ENCODE measurements around the gene LHFPL5. TPM values are rescaled to one million over a fixed set of nuclear protein-coding genes. Genes with fewer than 3 reads are reported as not detected.

Gene LHFPL5
- total and polyA plus RNA-seq, 2 experiments from 2014 or later, result not detected

DNA sequence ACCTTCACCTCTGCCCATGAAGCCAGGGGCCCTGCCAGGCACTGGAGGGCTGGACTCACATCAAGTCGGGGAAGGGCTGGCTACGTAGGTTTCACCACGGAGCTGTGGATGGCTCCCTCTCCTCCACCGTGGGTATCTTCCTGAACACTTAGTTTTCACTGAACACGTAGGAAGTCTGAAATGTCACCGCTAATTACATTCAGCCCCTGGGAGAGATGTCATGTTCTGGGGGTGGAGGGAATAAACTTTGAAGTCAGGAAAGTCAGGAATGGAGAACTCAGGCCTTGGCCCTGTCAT, 6.5 kb downstream of the LHFPL5 start:
- peaks cover 7% of the 10 kb centered on the region for H3K4me1 Mint-ChIP-seq
- H3K27ac Mint-ChIP-seq, result no peak overlapping the region
- ATAC-seq (no peak), DNase-seq (ENCODE audit: low spot score) (no peak)
- no peak overlapping the region for H3K4me3 Mint-ChIP-seq
- H3K27ac ChIP-seq (ENCODE audit: low read depth), result no peak overlapping the region
- H3F3A ChIP-seq (replicated peaks; ENCODE audit: low read depth), result no peaks in the 10 kb centered on the region
- H3K4me3 ChIP-seq, result no peak overlapping the region
- H2AFZ ChIP-seq, result 0 out of 2 replicates have a peak overlapping the region, but pooled peaks have one; percentile 38
- no peaks in the 10 kb centered on the region for H3K79me2 ChIP-seq (replicated peaks; ENCODE audit: insufficient read depth)
- H3K4me1 ChIP-seq (ENCODE audit: insufficient read depth), result peaks cover 5% of the 10 kb centered on the region; the same call in 1 of the 2 replicates
- H3K36me3 ChIP-seq (ENCODE audit: insufficient read depth), result 0 out of 2 replicates have a peak, but pooled peaks cover 1% of the 10 kb centered on the region
- no peaks in the 10 kb centered on the region; the same call in 2 of the 3 replicates for H3K36me3 Mint-ChIP-seq (ENCODE audit: low read depth)
- H3K9me3 Mint-ChIP-seq, result peaks cover 4% of the 10 kb centered on the region; the same call in 2 of the 3 replicates
- no peaks in the 10 kb centered on the region for H3K27me3 Mint-ChIP-seq (ENCODE audit: insufficient read depth, low read depth, poor library complexity)
- H3K27me3 ChIP-seq (ENCODE audit: insufficient read depth), result no peaks in the 10 kb centered on the region
- no peaks in the 10 kb centered on the region for H3K9me2 ChIP-seq (ENCODE audit: insufficient read depth)
- no peak for TF ChIP-seq STAT1 (IDR thresholded peaks at IDR 0.05; ENCODE audit: unreplicated experiment)
- TF ChIP-seq EZH2phosphoT487 (IDR thresholded peaks at IDR 0.05; ENCODE audit: unreplicated experiment), result no peak
- TF ChIP-seq CREB1 (CRISPR knock-in tag; IDR thresholded peaks at IDR 0.05; ENCODE audit: low read depth), result no peak
- TF ChIP-seq, protein P1, sequence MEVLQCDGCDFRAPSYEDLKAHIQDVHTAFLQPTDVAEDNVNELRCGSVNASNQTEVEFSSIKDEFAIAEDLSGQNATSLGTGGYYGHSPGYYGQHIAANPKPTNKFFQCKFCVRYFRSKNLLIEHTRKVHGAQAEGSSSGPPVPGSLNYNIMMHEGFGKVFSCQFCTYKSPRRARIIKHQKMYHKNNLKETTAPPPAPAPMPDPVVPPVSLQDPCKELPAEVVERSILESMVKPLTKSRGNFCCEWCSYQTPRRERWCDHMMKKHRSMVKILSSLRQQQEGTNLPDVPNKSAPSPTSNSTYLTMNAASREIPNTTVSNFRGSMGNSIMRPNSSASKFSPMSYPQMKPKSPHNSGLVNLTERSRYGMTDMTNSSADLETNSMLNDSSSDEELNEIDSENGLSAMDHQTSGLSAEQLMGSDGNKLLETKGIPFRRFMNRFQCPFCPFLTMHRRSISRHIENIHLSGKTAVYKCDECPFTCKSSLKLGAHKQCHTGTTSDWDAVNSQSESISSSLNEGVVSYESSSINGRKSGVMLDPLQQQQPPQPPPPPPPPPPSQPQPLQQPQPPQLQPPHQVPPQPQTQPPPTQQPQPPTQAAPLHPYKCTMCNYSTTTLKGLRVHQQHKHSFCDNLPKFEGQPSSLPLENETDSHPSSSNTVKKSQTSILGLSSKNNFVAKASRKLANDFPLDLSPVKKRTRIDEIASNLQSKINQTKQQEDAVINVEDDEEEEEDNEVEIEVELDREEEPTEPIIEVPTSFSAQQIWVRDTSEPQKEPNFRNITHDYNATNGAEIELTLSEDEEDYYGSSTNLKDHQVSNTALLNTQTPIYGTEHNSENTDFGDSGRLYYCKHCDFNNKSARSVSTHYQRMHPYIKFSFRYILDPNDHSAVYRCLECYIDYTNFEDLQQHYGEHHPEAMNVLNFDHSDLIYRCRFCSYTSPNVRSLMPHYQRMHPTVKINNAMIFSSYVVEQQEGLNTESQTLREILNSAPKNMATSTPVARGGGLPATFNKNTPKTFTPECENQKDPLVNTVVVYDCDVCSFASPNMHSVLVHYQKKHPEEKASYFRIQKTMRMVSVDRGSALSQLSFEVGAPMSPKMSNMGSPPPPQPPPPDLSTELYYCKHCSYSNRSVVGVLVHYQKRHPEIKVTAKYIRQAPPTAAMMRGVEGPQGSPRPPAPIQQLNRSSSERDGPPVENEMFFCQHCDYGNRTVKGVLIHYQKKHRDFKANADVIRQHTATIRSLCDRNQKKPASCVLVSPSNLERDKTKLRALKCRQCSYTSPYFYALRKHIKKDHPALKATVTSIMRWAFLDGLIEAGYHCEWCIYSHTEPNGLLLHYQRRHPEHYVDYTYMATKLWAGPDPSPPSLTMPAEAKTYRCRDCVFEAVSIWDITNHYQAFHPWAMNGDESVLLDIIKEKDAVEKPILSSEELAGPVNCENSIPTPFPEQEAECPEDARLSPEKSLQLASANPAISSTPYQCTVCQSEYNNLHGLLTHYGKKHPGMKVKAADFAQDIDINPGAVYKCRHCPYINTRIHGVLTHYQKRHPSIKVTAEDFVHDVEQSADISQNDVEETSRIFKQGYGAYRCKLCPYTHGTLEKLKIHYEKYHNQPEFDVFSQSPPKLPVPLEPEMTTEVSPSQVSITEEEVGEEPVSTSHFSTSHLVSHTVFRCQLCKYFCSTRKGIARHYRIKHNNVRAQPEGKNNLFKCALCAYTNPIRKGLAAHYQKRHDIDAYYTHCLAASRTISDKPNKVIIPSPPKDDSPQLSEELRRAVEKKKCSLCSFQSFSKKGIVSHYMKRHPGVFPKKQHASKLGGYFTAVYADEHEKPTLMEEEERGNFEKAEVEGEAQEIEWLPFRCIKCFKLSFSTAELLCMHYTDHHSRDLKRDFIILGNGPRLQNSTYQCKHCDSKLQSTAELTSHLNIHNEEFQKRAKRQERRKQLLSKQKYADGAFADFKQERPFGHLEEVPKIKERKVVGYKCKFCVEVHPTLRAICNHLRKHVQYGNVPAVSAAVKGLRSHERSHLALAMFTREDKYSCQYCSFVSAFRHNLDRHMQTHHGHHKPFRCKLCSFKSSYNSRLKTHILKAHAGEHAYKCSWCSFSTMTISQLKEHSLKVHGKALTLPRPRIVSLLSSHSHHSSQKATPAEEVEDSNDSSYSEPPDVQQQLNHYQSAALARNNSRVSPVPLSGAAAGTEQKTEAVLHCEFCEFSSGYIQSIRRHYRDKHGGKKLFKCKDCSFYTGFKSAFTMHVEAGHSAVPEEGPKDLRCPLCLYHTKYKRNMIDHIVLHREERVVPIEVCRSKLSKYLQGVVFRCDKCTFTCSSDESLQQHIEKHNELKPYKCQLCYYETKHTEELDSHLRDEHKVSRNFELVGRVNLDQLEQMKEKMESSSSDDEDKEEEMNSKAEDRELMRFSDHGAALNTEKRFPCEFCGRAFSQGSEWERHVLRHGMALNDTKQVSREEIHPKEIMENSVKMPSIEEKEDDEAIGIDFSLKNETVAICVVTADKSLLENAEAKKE (CRISPR knock-in tag; IDR thresholded peaks at IDR 0.05), result no peak
- TF ChIP-seq NANOG (IDR thresholded peaks at IDR 0.05; ENCODE audit: borderline replicate concordance), result no peak
- no peak for TF ChIP-seq ZNF114 (CRISPR knock-in tag; IDR thresholded peaks at IDR 0.05)
- TF ChIP-seq, protein P2, sequence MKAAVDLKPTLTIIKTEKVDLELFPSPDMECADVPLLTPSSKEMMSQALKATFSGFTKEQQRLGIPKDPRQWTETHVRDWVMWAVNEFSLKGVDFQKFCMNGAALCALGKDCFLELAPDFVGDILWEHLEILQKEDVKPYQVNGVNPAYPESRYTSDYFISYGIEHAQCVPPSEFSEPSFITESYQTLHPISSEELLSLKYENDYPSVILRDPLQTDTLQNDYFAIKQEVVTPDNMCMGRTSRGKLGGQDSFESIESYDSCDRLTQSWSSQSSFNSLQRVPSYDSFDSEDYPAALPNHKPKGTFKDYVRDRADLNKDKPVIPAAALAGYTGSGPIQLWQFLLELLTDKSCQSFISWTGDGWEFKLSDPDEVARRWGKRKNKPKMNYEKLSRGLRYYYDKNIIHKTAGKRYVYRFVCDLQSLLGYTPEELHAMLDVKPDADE (IDR thresholded peaks at IDR 0.05), result no peak
- no peak for TF ChIP-seq JUNB (IDR thresholded peaks at IDR 0.05; ENCODE audit: unreplicated experiment)
- TF ChIP-seq ZNF331 (CRISPR knock-in tag; IDR thresholded peaks at IDR 0.05; ENCODE audit: low read depth), result no peak
- TF ChIP-seq, protein P3, sequence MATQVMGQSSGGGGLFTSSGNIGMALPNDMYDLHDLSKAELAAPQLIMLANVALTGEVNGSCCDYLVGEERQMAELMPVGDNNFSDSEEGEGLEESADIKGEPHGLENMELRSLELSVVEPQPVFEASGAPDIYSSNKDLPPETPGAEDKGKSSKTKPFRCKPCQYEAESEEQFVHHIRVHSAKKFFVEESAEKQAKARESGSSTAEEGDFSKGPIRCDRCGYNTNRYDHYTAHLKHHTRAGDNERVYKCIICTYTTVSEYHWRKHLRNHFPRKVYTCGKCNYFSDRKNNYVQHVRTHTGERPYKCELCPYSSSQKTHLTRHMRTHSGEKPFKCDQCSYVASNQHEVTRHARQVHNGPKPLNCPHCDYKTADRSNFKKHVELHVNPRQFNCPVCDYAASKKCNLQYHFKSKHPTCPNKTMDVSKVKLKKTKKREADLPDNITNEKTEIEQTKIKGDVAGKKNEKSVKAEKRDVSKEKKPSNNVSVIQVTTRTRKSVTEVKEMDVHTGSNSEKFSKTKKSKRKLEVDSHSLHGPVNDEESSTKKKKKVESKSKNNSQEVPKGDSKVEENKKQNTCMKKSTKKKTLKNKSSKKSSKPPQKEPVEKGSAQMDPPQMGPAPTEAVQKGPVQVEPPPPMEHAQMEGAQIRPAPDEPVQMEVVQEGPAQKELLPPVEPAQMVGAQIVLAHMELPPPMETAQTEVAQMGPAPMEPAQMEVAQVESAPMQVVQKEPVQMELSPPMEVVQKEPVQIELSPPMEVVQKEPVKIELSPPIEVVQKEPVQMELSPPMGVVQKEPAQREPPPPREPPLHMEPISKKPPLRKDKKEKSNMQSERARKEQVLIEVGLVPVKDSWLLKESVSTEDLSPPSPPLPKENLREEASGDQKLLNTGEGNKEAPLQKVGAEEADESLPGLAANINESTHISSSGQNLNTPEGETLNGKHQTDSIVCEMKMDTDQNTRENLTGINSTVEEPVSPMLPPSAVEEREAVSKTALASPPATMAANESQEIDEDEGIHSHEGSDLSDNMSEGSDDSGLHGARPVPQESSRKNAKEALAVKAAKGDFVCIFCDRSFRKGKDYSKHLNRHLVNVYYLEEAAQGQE (IDR thresholded peaks at IDR 0.05; ENCODE audit: unreplicated experiment), result no peak
- no peak for TF ChIP-seq EZH2 (IDR thresholded peaks at IDR 0.05; ENCODE audit: low read depth, unreplicated experiment)
- TF ChIP-seq POLR2AphosphoS5 (IDR thresholded peaks at IDR 0.05; ENCODE audit: low read depth), result no peak
- TF ChIP-seq, protein P4, sequence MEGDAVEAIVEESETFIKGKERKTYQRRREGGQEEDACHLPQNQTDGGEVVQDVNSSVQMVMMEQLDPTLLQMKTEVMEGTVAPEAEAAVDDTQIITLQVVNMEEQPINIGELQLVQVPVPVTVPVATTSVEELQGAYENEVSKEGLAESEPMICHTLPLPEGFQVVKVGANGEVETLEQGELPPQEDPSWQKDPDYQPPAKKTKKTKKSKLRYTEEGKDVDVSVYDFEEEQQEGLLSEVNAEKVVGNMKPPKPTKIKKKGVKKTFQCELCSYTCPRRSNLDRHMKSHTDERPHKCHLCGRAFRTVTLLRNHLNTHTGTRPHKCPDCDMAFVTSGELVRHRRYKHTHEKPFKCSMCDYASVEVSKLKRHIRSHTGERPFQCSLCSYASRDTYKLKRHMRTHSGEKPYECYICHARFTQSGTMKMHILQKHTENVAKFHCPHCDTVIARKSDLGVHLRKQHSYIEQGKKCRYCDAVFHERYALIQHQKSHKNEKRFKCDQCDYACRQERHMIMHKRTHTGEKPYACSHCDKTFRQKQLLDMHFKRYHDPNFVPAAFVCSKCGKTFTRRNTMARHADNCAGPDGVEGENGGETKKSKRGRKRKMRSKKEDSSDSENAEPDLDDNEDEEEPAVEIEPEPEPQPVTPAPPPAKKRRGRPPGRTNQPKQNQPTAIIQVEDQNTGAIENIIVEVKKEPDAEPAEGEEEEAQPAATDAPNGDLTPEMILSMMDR (conservative IDR thresholded peaks at IDR 0.05; ENCODE audit: low read depth in 2 of 2), result no peak
- H4K20me1 ChIP-seq (replicated peaks; ENCODE audit: insufficient read depth), result no peaks in the 10 kb centered on the region
- H3K4me2 ChIP-seq, result no peak overlapping the region
